Heart right ventricle (tissue), 16 donors: ENCODE measurements around the gene PUM1. TPM values are rescaled to one million over a fixed set of nuclear protein-coding genes. Genes with fewer than 3 reads are reported as not detected.

Experiments
- ATAC-seq, 8 donors: fragments of 200-7000 bp; cut with Tn5 transposase; one replicate each; pipeline ENCODE4 v1.9.1; 2020; ENCODE audit warnings: mild to moderate bottlenecking in 8 of 8, moderate library complexity in 8 of 8, moderate number of reproducible peaks in 1 of 8
- DNase-seq, 2 donors: peaks; one replicate each; pipeline ENCODE4 v3.0.0-alpha.2; 2020
- H3K27ac ChIP-seq, 10 donors: fragments of 200-600 bp; sonication (generic) in 2 of 10; one replicate each; pipeline versions ENCODE4 v1.5.0 to v1.8.0; 2020 to 2022; ENCODE audit warnings: mild to moderate bottlenecking in 3 of 10
- H3K27me3 ChIP-seq, 7 donors: fragments of 200-600 bp; one replicate each; pipeline ENCODE4 v1.8.0; 2021 to 2022; ENCODE audit warnings: mild to moderate bottlenecking in 2 of 7
- H3K36me3 ChIP-seq, 9 donors: fragments of 200-600 bp; sonication (generic) in 1 of 9; one replicate each; pipeline versions ENCODE4 v1.5.0 to v1.8.0; 2020 to 2022; ENCODE audit warnings: mild to moderate bottlenecking in 2 of 9
- H3K4me1 ChIP-seq, 9 donors: fragments of 200-600 bp; sonication (generic) in 1 of 9; one replicate each; pipeline versions ENCODE4 v1.5.0 to v1.8.0; 2020 to 2022; ENCODE audit warnings: mild to moderate bottlenecking in 4 of 9
- H3K4me3 ChIP-seq, 10 donors: fragments of 200-600 bp; sonication (generic) in 2 of 10; one replicate each; pipeline versions ENCODE4 v1.5.0 to v1.8.0; 2020 to 2022; ENCODE audit warnings: mild to moderate bottlenecking in 7 of 10, moderate library complexity in 2 of 10
- H3K9me3 ChIP-seq, 11 donors: fragments of 200-600 bp in 10 of 11; sonication (generic) in 2 of 11; one replicate each; pipeline versions ENCODE4 v1.5.0 to v1.8.0; 2013 to 2022; ENCODE audit warnings: mild to moderate bottlenecking in 2 of 11, control low read depth in 1 of 11, moderate library complexity in 1 of 11
- CTCF ChIP-seq, 9 donors: fragments of 200-600 bp; sonication (generic) in 2 of 9; IDR thresholded peaks; one replicate each; pipeline versions ENCODE4 v1.5.0 to v1.8.0; 2021 to 2022; ENCODE audit warnings: antibody characterized with exemption in 9 of 9, mild to moderate bottlenecking in 5 of 9, moderate library complexity in 1 of 9
- WGBS, 2 donors: extraction: QIAGEN DNeasy Blood & Tissue Kit; methylation state at CpG; one replicate each; pipeline ENCODE4 v1.1.7; 2013; ENCODE audit warnings: inconsistent platforms in 1 of 2; 5-methylcytosine and 5-hydroxymethylcytosine counted together
- intact Hi-C, 10 donors: fragments of 100-400 bp; cut with DNase I; formaldehyde crosslinking; loops; one replicate each; pipeline versions ENCODE4 v1.11.1 to v1.14.2; 2022
- polyA plus RNA-seq, 2 donors: library from polyadenylated mRNA; stranded (reverse); fragments of 200-250 nt; gene quantifications; one replicate each; pipeline ENCODE4 v1.2.3, GENCODE V29; 2013
- total RNA-seq, 10 donors: library from RNA; stranded (reverse); fragmentation: NEBNext Ultra II Directional in 3 of 10; extraction: Animal tissue kit (Norgen Biotek cat#: 25700) in 3 of 10; gene quantifications; one replicate each; pipeline versions ENCODE4 v1.2.1 to v1.2.4, GENCODE V29; 2021 to 2023
- donor health status: Arrhythmogenic right ventricular cardiomyopathy.
- donor health status: ischemic (EF 13 %, LVEDD 7.1; RV severe dilation, severe dysfunction).
- donor health status: healthy with polysubstance abuse.
- donor health status: DM: no; HTN: yes; CAD: no.
- donor health status: DM: no; HTN: no; CAD: no.
- donor health status: ischemic (EF 25% LVEDD 6.9; RV normal size, moderate dysfunction).
- donor health status: ischemic (EF 25% LVEDD 5.7; RV mildly dilated, moderate dysfunction).
- donor health status: healthy.
- donor health status: DM: yes; HTN: yes; CAD: no.
- donor health status: Ischemic cardiomyopathy.
- donor health status: ischemic (EF 35%, LVEDD 5.7; RV mildly dilated, moderate dysfunction).
- donor health status: nonischemic (EF 11% LVEDD 7.7; RV severe dilation, severe dysfunction).
- donor health status: DM: yes; HTN: yes; CAD: no.
- donor health status: PGD.
- donor health status: ischemic (EF 29% LVEDD 5.4; RV normal size, mild dysfunction).
- donor health status: nonischemic (EF 23%, LVEDD 6.1; RV moderate dilation, normal function).

The PUM1 gene
- total and polyA plus RNA-seq, 12 donors: 13.5 to 91.2 (median 81.0) TPM

- peaks cover 0 to 40% (median 25%) of the 10 kb centered on the region in 9 donors for H3K4me1 ChIP-seq
- intact Hi-C loops: no loop called here
Observed at GRCh38 chr1:30895944-30896660, 169.4 kb downstream of the PUM1 start.

GRCh38 chr1:30895382-30895943 is 170.1 kb downstream of the PUM1 start:
- Histone ChIP-seq H3K4me1 (peaks cover 0 to 41% (median 25%) of the 10 kb centered on the region in 9 donors), H3K36me3 (no peaks in the 10 kb centered on the region), H3K4me3 (no peak overlapping the region), H3K27me3 (no peaks in the 10 kb centered on the region), H3K27ac (no peak overlapping the region), H3K9me3 (no peaks in the 10 kb centered on the region)
- no peak for TF ChIP-seq CTCF (IDR thresholded peaks at IDR 0.05)
- intact Hi-C loops: no loop called here
- DNase-seq (no peak), ATAC-seq (peak in 1 of 8 donors; percentile 24)
- 51 to 70% methylated on average over 6 of the region's 6 CpGs for WGBS, 2 donors

More at GRCh38 chr1:30895944-30896660, 169.4 kb downstream of the PUM1 start:
- no peaks in the 10 kb centered on the region for H3K27me3 ChIP-seq
- ATAC-seq (no peak), DNase-seq (no peak)
- TF ChIP-seq CTCF (IDR thresholded peaks at IDR 0.05): no peak
- WGBS, 2 donors: 68 to 70% methylated on average over 6 of the region's 6 CpGs
- H3K27ac ChIP-seq: no peak overlapping the region
- no peaks in the 10 kb centered on the region for H3K36me3 ChIP-seq
- H3K9me3 ChIP-seq: no peaks in the 10 kb centered on the region
- H3K4me3 ChIP-seq: no peak overlapping the region

GRCh38 chr1:30894508-30894973 is 171.0 kb downstream of the PUM1 start:
- intact Hi-C loops: loop anchor here in 1 of 10 donors (5.0 kb wide), 1 partner anchor 77 kb away; no protein-coding TSS in a partner anchor
- ATAC-seq: no peak
- no peak for TF ChIP-seq CTCF (IDR thresholded peaks at IDR 0.05)
- peaks cover 0 to 47% (median 26%) of the 10 kb centered on the region in 9 donors for H3K4me1 ChIP-seq
- H3K27ac ChIP-seq: no peak overlapping the region
- H3K4me3 ChIP-seq: no peak overlapping the region
- 80 to 81% methylated on average over 7 of the region's 7 CpGs for WGBS, 2 donors
- H3K9me3 ChIP-seq: no peaks in the 10 kb centered on the region
- DNase-seq: no peak
- no peaks in the 10 kb centered on the region for H3K36me3 ChIP-seq
- no peaks in the 10 kb centered on the region for H3K27me3 ChIP-seq

- Histone ChIP-seq H3K4me1 (peaks cover 0 to 53% (median 30%) of the 10 kb centered on the region in 9 donors), H3K36me3 (no peaks in the 10 kb centered on the region), H3K9me3 (no peaks in the 10 kb centered on the region), H3K27me3 (no peaks in the 10 kb centered on the region), H3K4me3 (no peak overlapping the region), H3K27ac (no peak overlapping the region)
- intact Hi-C loops: loop anchor here in 1 of 10 donors (5.0 kb wide), 1 partner anchor 77 kb away; no protein-coding TSS in a partner anchor
- 81 to 83% methylated on average over 9 of the region's 9 CpGs for WGBS, 2 donors
- ATAC-seq: no peak
- DNase-seq: no peak
- TF ChIP-seq CTCF (IDR thresholded peaks at IDR 0.05): no peak
Observed at GRCh38 chr1:30893776-30894507, 171.6 kb downstream of the PUM1 start.
